ENCODE data around the gene ANOS1.

DNA sequence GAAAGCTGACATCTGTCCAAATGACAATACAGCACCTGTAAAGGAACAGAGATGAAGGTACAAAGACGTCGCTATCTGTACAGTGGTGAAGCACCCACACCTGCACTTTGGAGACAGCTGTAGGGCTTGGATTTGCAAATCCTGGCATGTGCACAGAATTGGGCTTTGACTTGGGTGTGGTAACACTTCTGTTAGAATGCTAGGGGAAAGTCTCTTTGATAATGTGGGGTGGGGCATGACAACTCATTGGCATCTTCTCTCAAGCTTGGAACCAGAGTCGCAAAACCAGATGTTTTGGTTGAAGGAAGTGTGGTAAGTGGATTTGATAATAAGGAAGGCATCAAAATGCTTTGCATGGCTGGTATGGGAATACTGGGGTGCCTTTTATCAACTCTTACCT, 211.8 kb downstream of the ANOS1 start:
- TF ChIP-seq GATA2 (IDR thresholded peaks at IDR 0.05; ENCODE audit: insufficient read depth, insufficient read length, low read depth, low read length), result no peak
- TF ChIP-seq CTCF (IDR thresholded peaks at IDR 0.05; ENCODE audit: extremely low read depth in 1 of 2, insufficient read depth in 1 of 2, low read depth in 1 of 2, low read length in 2 of 2), result no peak
- TF ChIP-seq POLR2AphosphoS5 (IDR thresholded peaks at IDR 0.05; ENCODE audit: insufficient read depth, low read depth, low read length), result no peak
- no peak for TF ChIP-seq POLR2A (IDR thresholded peaks at IDR 0.05; ENCODE audit: low read depth, low read length)
- no peak for TF ChIP-seq EZH2 (IDR thresholded peaks at IDR 0.05; ENCODE audit: borderline replicate concordance, low read depth, low read length, severe bottlenecking)
- TF ChIP-seq, protein P1, sequence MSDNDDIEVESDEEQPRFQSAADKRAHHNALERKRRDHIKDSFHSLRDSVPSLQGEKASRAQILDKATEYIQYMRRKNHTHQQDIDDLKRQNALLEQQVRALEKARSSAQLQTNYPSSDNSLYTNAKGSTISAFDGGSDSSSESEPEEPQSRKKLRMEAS (IDR thresholded peaks at IDR 0.05; ENCODE audit: insufficient read depth, insufficient read length), result no peak

Measured in endothelial cell of umbilical vein (primary cell).